HepG2 (cell line): ENCODE measurements around the gene MMD2. TPM values are rescaled to one million over a fixed set of nuclear protein-coding genes. Genes with fewer than 3 reads are reported as not detected.

Source experiments
- ATAC-seq: fragments of 200-7000 bp; cut with Tn5 transposase; 3 replicates; pipeline ENCODE4 v1.9.1; 2020; ENCODE audit warnings: mild to moderate bottlenecking, moderate library complexity
- BruUV-seq: library from RNA; stranded (reverse); fragments of 400-500 nt; replicated peaks from 2 replicates; lab custom pipeline; 2021; lab: Mats Ljungman, UMichigan
- CTCF ChIA-PET: fragments of 300-600 bp; formaldehyde crosslinking; extraction: SDS; loops from one replicate; lab custom pipeline; 2021; ENCODE audit warnings: low total read pairs, inconsistent platforms, low intra/inter-chr PET ratio; lab: Yijun Ruan, JAX
- POLR2A ChIA-PET: fragments of 350-600 bp; sonication (Branson Sonifier 250); formaldehyde crosslinking; loops from one replicate; lab custom pipeline; 2020; ENCODE audit warnings: antibody characterized with exemption, inconsistent platforms; lab: Yijun Ruan, JAX
- DNase-seq: peaks from one replicate; pipeline ENCODE4 v3.0.0-alpha.2; 2015; ENCODE audit warnings: low spot score
- FAIRE-seq: peaks from 3 replicates; lab custom pipeline; 2011; peaks lifted over from hg19 to GRCh38; lab: Jason Lieb, UNC
- H2AFZ ChIP-seq: one replicate; pipeline ENCODE4 v1.6.1; 2011; ENCODE audit warnings: low read length, inconsistent platforms
- H3K27ac ChIP-seq: fragments of 300-600 bp; 3 replicates; pipeline ENCODE4 v1.8.0; 2011; ENCODE audit warnings: mixed run types, mild to moderate bottlenecking, mixed read lengths, low read length, inconsistent platforms; ENCODE audit not compliant: insufficient read depth; ENCODE audit errors: extremely low read length
- H3K27me3 ChIP-seq, 2 experiments: fragments of 200-600 bp in 1 of 2; 2 replicates in 1 of 2; 3 replicates in 1 of 2; pipeline versions ENCODE4 v1.6.0 to v1.8.0; 2011; ENCODE audit warnings: low read length in 2 of 2, mild to moderate bottlenecking in 2 of 2, moderate library complexity in 2 of 2, inconsistent platforms in 1 of 2; ENCODE audit not compliant: insufficient read depth in 2 of 2, control insufficient read depth in 1 of 2
- H3K36me3 ChIP-seq, 2 experiments: fragments of 200-600 bp in 1 of 2; replicated peaks in 1 of 2; 2 replicates in 1 of 2; 3 replicates in 1 of 2; pipeline versions ENCODE4 v1.5.1 to v1.8.0; 2011; ENCODE audit warnings: low read length in 2 of 2, inconsistent platforms in 1 of 2; ENCODE audit not compliant: insufficient read depth in 2 of 2, control insufficient read depth in 1 of 2
- H3K4me1 ChIP-seq: 2 replicates; pipeline ENCODE4 v1.5.1; 2012; ENCODE audit warnings: low read length, inconsistent platforms; ENCODE audit not compliant: insufficient read depth
- H3K4me2 ChIP-seq: 2 replicates; pipeline ENCODE4 v1.6.0; 2011; ENCODE audit warnings: low read depth, low read length, inconsistent platforms
- H3K4me3 ChIP-seq, 3 experiments: fragments of 200-600 bp in 1 of 3; sonication (generic), shearing (Covaris generic) in 1 of 3; replicated peaks in 1 of 3; 2 replicates each; pipeline ENCODE4 v1.5.1; 2011 to 2016; ENCODE audit warnings: low read length in 3 of 3, inconsistent platforms in 2 of 3, low read depth in 2 of 3, mild to moderate bottlenecking in 2 of 3, control low read depth in 1 of 3, mixed read lengths in 1 of 3; ENCODE audit not compliant: insufficient read depth in 1 of 3
- H3K79me2 ChIP-seq: one replicate; pipeline ENCODE4 v1.6.1; 2011; ENCODE audit warnings: low read length, inconsistent platforms; ENCODE audit not compliant: insufficient read depth
- H3K9ac ChIP-seq: 2 replicates; pipeline ENCODE4 v1.6.0; 2011; ENCODE audit warnings: mild to moderate bottlenecking, low read depth, low read length, inconsistent platforms; ENCODE audit not compliant: insufficient read depth
- H3K9me3 ChIP-seq: 2 replicates; pipeline ENCODE4 v1.5.1; 2012; ENCODE audit warnings: mild to moderate bottlenecking, low read length
- H4K20me1 ChIP-seq: 2 replicates; pipeline ENCODE4 v1.6.0; 2011; ENCODE audit warnings: inconsistent platforms, mild to moderate bottlenecking, low read length, moderate library complexity; ENCODE audit not compliant: insufficient read depth
- FOXO1 ChIP-seq: sonication (generic); formaldehyde crosslinking; IDR thresholded peaks from 2 replicates; pipeline ENCODE4 v1.4.0; 2020; ENCODE audit warnings: missing genetic modification reagents
- HOXD1 ChIP-seq: sonication (generic); formaldehyde crosslinking; IDR thresholded peaks from 2 replicates; pipeline ENCODE4 v1.5.0; 2020; ENCODE audit warnings: missing genetic modification reagents
- SRSF4 ChIP-seq: fragments of 200-400 bp; formaldehyde crosslinking; IDR thresholded peaks from one replicate; pipeline ENCODE4 v1.6.1; 2018; ENCODE audit warnings: mild to moderate bottlenecking, low read depth, low read length, moderate library complexity; ENCODE audit not compliant: poor library complexity, severe bottlenecking
- TARDBP ChIP-seq: sonication (generic); formaldehyde crosslinking; IDR thresholded peaks from 2 replicates; pipeline ENCODE4 v1.8.0; 2022; ENCODE audit warnings: mild to moderate bottlenecking, missing genetic modification reagents
- ZNF484 ChIP-seq: sonication (generic); formaldehyde crosslinking; IDR thresholded peaks from 2 replicates; pipeline ENCODE4 v1.5.1; 2020; ENCODE audit warnings: mild to moderate bottlenecking, low read depth, missing genetic modification reagents, borderline replicate concordance
- ZSCAN22 ChIP-seq: sonication (generic); formaldehyde crosslinking; IDR thresholded peaks from 2 replicates; pipeline ENCODE4 v1.4.0; 2020; ENCODE audit warnings: mild to moderate bottlenecking, missing genetic modification reagents
- ZSCAN25 ChIP-seq: sonication (generic); formaldehyde crosslinking; IDR thresholded peaks from 2 replicates; pipeline ENCODE4 v1.8.0; 2022; ENCODE audit warnings: mild to moderate bottlenecking, missing genetic modification reagents
- WGBS: methylation state at CpG from one replicate; pipeline ENCODE4 v1.1.6; 2017; ENCODE audit warnings: low lambda C conversion rate; 5-methylcytosine and 5-hydroxymethylcytosine counted together
- in situ Hi-C: cut with HindIII; loops from 2 replicates; pipeline ENCODE4 v1.10.0; 2017; ENCODE audit warnings: low pct_unique_long_range_greater_than_20kb; ENCODE audit not compliant: extremely low pct_ligation_motif_present
- intact Hi-C: fragments of 100-400 bp; cut with micrococcal nuclease; formaldehyde crosslinking; loops from one replicate; pipeline ENCODE4 v1.10.0; 2022; ENCODE audit not compliant: unreplicated experiment
- polyA plus RNA-seq, 8 experiments: library from polyadenylated mRNA; depleted of rRNA in 3 of 8; stranded (reverse) in 7 of 8; unstranded in 1 of 8; fragments of >200 nt; fragmentation: Illumina TruSeq in 4 of 8; extraction: Trizol in 4 of 8; gene quantifications; 2 replicates each; pipeline versions ENCODE4 v1.2.1 to v1.2.3, GENCODE V29; 2011 to 2016; ENCODE audit warnings: low read depth in 4 of 8, missing spikeins in 1 of 8, mixed read lengths in 1 of 8; ENCODE audit not compliant: insufficient read depth in 1 of 8
- total RNA-seq, 5 experiments: library from RNA; depleted of rRNA; stranded (reverse); fragments of >200 nt; fragmentation: Illumina TruSeq; extraction: Trizol; gene quantifications; 2 replicates each; pipeline ENCODE4 v1.2.3, GENCODE V29; 2016; ENCODE audit warnings: low read depth in 1 of 5
- TF ChIP-seq, protein P1 (sequence below): sonication (generic); formaldehyde crosslinking; conservative IDR thresholded peaks from 2 replicates; pipeline ENCODE4 v1.8.1; 2023; ENCODE audit warnings: missing genetic modification reagents
- TF ChIP-seq, protein P2 (sequence below): fragments of 450-650 bp; IDR thresholded peaks from 2 replicates; pipeline ENCODE4 v1.6.1; 2016

MMD2 gene
- total and polyA plus RNA-seq, 2 of the 13 experiments (the other 11 are each of a cell fraction or from before 2014, with no cell fraction given), result not detected

DNA sequence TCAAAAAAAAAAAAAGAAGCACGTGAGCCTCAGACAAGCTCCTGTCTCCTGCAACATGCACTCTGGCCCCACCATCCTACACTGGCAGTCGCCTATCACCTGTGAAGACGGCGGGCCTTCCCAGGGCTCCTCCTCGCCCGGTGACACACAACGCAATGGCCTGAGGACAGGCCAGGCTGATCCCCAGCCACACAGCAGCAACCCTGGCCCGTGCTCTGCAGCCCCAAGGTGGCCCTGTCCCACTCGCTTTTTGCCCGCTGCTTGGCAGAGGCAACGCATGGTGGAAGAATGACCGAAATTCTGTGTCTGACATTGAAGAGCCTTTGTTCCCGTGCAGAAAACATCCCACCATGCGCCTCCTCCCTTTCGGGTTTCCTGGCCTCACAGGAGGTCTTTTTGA, 83.6 kb downstream of the MMD2 start (continued):
- TF ChIP-seq, protein P1, sequence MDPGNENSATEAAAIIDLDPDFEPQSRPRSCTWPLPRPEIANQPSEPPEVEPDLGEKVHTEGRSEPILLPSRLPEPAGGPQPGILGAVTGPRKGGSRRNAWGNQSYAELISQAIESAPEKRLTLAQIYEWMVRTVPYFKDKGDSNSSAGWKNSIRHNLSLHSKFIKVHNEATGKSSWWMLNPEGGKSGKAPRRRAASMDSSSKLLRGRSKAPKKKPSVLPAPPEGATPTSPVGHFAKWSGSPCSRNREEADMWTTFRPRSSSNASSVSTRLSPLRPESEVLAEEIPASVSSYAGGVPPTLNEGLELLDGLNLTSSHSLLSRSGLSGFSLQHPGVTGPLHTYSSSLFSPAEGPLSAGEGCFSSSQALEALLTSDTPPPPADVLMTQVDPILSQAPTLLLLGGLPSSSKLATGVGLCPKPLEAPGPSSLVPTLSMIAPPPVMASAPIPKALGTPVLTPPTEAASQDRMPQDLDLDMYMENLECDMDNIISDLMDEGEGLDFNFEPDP (CRISPR knock-in tag), result no peak
- TF ChIP-seq ZNF484 (CRISPR knock-in tag), result no peak
- TF ChIP-seq ZSCAN22, result no peak
- TF ChIP-seq ZSCAN25, result no peak
- TF ChIP-seq SRSF4, result no peak
- TF ChIP-seq FOXO1 (CRISPR knock-in tag), result no peak
- TF ChIP-seq TARDBP, result no peak
- TF ChIP-seq, all 625 proteins: peak for 0

DNA sequence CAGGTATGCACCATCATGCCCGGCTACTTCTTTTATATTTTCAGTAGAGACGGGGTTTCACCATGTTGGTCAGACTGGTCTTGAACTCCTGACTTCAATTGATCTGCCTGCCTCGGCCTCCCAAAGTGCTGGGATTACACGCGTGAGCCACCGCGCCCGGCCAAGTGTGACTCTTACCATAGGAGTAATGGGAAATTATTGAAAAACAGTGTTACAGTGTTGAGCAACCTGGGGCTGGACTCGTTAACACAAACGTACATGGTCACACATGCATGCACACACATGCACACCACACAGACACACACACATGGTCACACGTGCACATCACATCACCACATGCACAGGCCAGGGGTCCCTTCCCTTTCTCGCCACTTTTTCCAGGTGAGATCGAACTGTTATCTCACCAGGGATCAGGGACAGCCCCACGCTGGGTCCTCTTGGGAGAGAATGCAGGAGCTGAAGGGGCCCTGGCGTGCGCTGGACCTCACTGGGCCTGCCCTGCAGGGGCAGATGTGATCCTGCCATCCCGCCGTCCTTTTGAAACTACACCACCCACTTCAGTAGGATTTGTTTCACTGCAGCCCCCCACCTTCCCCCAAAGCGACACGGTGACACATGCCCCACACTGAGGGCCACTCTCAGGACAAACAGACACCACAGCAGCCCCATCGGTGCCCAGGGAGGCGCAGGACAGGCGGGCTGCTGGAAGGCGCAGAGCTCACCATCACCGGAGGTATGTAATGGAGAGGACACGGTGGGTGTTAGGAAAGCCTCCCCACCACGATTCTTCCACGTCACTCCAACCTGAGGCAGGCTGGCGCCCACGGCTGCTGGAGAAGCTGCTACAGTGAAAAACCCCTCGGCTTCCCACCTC, 85.7 kb downstream of the MMD2 start:
- Histone ChIP-seq H3K4me1 (no peaks in the 10 kb centered on the region), H4K20me1 (no peaks in the 10 kb centered on the region), H3K4me2 (no peak overlapping the region), H3K9ac (no peak overlapping the region), H3K36me3 (no peaks in the 10 kb centered on the region), H3K27me3 (peaks cover 3 to 41% of the 10 kb centered on the region in 2 experiments), H3K4me3 (no peak overlapping the region), H2AFZ (no peak overlapping the region), H3K27ac (no peak overlapping the region), H3K9me3 (no peaks in the 10 kb centered on the region)
- in situ Hi-C loops, result no loop called here
- no peak for ATAC-seq
- no TSS peak for BruUV-seq
- POLR2A ChIA-PET, result no interaction called here
- CTCF ChIA-PET, result no interaction called here
- TF ChIP-seq, protein P2, sequence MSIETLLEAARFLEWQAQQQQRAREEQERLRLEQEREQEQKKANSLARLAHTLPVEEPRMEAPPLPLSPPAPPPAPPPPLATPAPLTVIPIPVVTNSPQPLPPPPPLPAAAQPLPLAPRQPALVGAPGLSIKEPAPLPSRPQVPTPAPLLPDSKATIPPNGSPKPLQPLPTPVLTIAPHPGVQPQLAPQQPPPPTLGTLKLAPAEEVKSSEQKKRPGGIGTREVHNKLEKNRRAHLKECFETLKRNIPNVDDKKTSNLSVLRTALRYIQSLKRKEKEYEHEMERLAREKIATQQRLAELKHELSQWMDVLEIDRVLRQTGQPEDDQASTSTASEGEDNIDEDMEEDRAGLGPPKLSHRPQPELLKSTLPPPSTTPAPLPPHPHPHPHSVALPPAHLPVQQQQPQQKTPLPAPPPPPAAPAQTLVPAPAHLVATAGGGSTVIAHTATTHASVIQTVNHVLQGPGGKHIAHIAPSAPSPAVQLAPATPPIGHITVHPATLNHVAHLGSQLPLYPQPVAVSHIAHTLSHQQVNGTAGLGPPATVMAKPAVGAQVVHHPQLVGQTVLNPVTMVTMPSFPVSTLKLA, result peak; percentile 73
- TF ChIP-seq HOXD1 (CRISPR knock-in tag), result no peak
- TF ChIP-seq, all 625 proteins: peak for 1
- intact Hi-C loops, result no loop called here
- DNase-seq, result no peak
- FAIRE-seq, result no peak
- 27% methylated on average over 21 of the region's 31 CpGs for WGBS
- no peaks in the 10 kb centered on the region for H3K79me2 ChIP-seq
